ENCODE measurements around the gene IRF2BP2. TPM values are rescaled to one million over a fixed set of nuclear protein-coding genes. Genes with fewer than 3 reads are reported as not detected.

IRF2BP2 gene
- total and polyA plus RNA-seq, 2 of the 13 experiments (the other 11 are each of a cell fraction or from before 2014, with no cell fraction given), result 140 to 147 TPM

- no peak for TF ChIP-seq ZFP82 (CRISPR knock-in tag; IDR thresholded peaks at IDR 0.05; ENCODE audit: borderline replicate concordance)
- peak; percentile 82; the same call in 1 of the 2 replicates for TF ChIP-seq ZNF10 (CRISPR knock-in tag; IDR thresholded peaks at IDR 0.05; ENCODE audit: borderline replicate concordance, low read depth)
- no peak; the same call in 1 of the 2 replicates for TF ChIP-seq ZSCAN30 (CRISPR knock-in tag; IDR thresholded peaks at IDR 0.05)
- TF ChIP-seq FOXO4 (CRISPR knock-in tag; conservative IDR thresholded peaks at IDR 0.05), result 0 out of 2 replicates have a peak, but pooled peaks have one; percentile 40
- TF ChIP-seq FIP1L1 (IDR thresholded peaks at IDR 0.05; ENCODE audit: borderline replicate concordance, insufficient read depth, low read depth, low read length), result 0 out of 2 replicates have a peak, but pooled peaks have one; percentile 6
- TF ChIP-seq HMG20A (CRISPR knock-in tag; IDR thresholded peaks at IDR 0.05; ENCODE audit: borderline replicate concordance), result peak; percentile 75
- no peak for TF ChIP-seq ZNF639 (CRISPR knock-in tag; conservative IDR thresholded peaks at IDR 0.05)
- no peak for TF ChIP-seq GATA4 (IDR thresholded peaks at IDR 0.05; ENCODE audit: borderline replicate concordance, low read depth)
- peak; percentile 57; the same call in 1 of the 2 replicates for TF ChIP-seq ZNF124 (CRISPR knock-in tag; IDR thresholded peaks at IDR 0.05)
- no peak for TF ChIP-seq GPN1 (CRISPR knock-in tag; IDR thresholded peaks at IDR 0.05; ENCODE audit: borderline replicate concordance)
- TF ChIP-seq ZBTB38 (CRISPR knock-in tag; IDR thresholded peaks at IDR 0.05), result peak; percentile 42
- peak; percentile 71; the same call in 1 of the 2 replicates for TF ChIP-seq BRCA1 (CRISPR knock-in tag; IDR thresholded peaks at IDR 0.05)
- 0 out of 2 replicates have a peak, but pooled peaks have one; percentile 34 for TF ChIP-seq DMTF1 (CRISPR knock-in tag; IDR thresholded peaks at IDR 0.05)
- peak; percentile 51; the same call in 1 of the 2 replicates for TF ChIP-seq GMEB1 (CRISPR knock-in tag; IDR thresholded peaks at IDR 0.05; ENCODE audit: borderline replicate concordance)
- TF ChIP-seq FOSL2 (CRISPR knock-in tag; IDR thresholded peaks at IDR 0.05), result peak; percentile 97
- TF ChIP-seq ZNF788 (CRISPR knock-in tag; IDR thresholded peaks at IDR 0.05; ENCODE audit: borderline replicate concordance), result no peak
- TF ChIP-seq ZNF382 (CRISPR knock-in tag; IDR thresholded peaks at IDR 0.05; ENCODE audit: borderline replicate concordance), result no peak
- 0 out of 2 replicates have a peak, but pooled peaks have one; percentile 21 for TF ChIP-seq PPARG (CRISPR knock-in tag; conservative IDR thresholded peaks at IDR 0.05)
- no peak for TF ChIP-seq PHB2 (IDR thresholded peaks at IDR 0.05; ENCODE audit: partially characterized antibody)
- no peak for TF ChIP-seq ZNF598 (CRISPR knock-in tag; IDR thresholded peaks at IDR 0.05; ENCODE audit: borderline replicate concordance)
Observed at GRCh38 chr1:234608025-234608910, 1.7 kb downstream of the IRF2BP2 start (continued).

Data from HepG2 (cell line).